Measurements from ENCODE around the gene UGT1A3.

- TF ChIP-seq CTCF (IDR thresholded peaks at IDR 0.05) (no peak), ZFX (IDR thresholded peaks at IDR 0.05; ENCODE audit: borderline replicate concordance) (no peak)
Observed at GRCh38 chr2:233795735-233796171, 66.9 kb downstream of the UGT1A3 start.
